ENCODE measurements around the gene RSAD2.

DNA sequence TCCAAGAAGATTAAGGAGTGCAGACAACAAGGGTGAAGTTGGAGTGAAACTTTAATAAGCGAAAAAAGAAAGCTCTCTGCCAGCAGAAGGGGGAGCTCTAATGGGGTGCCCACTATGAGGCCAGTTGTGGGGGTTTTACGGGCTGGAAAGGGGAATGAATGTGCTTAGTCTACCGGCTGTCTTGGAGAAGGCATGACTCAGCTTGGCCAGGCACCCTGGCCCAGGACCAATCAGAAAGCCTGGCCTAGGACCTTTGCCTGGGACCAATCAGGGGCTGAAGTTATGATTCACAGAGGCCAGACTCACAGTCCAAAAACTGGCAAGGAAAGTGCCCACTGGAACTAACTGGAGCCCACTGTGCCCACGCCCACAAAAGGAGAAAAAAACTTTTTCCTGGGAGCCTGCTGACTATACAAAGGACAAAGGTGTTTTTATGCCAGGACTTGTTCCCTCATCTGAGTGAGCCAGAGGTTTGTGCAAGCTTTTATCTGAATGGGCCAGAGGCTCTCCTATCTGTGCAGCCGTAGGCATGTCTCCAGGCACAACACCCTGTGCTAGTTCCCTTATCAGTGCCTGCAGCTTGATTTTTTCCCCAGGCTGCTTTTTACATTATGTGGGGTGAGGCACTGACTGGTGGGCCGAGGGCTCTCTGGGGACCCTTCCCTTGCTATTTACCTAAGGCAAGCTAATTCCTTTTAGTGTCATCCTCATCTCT lies 30.5 kb upstream of the RSAD2 start:
- no peak for TF ChIP-seq RFX5 (IDR thresholded peaks at IDR 0.05; ENCODE audit: low read depth, low read length)
- no peak for TF ChIP-seq POLR2A (IDR thresholded peaks at IDR 0.05; ENCODE audit: low read depth, low read length)
- no peak for TF ChIP-seq MAFK (IDR thresholded peaks at IDR 0.05; ENCODE audit: low read depth, low read length)
- TF ChIP-seq, protein P1, sequence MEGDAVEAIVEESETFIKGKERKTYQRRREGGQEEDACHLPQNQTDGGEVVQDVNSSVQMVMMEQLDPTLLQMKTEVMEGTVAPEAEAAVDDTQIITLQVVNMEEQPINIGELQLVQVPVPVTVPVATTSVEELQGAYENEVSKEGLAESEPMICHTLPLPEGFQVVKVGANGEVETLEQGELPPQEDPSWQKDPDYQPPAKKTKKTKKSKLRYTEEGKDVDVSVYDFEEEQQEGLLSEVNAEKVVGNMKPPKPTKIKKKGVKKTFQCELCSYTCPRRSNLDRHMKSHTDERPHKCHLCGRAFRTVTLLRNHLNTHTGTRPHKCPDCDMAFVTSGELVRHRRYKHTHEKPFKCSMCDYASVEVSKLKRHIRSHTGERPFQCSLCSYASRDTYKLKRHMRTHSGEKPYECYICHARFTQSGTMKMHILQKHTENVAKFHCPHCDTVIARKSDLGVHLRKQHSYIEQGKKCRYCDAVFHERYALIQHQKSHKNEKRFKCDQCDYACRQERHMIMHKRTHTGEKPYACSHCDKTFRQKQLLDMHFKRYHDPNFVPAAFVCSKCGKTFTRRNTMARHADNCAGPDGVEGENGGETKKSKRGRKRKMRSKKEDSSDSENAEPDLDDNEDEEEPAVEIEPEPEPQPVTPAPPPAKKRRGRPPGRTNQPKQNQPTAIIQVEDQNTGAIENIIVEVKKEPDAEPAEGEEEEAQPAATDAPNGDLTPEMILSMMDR (conservative IDR thresholded peaks at IDR 0.05; ENCODE audit: low read depth, low read length): no peak
- no peak for TF ChIP-seq FOS (IDR thresholded peaks at IDR 0.05; ENCODE audit: low read depth, low read length)
- no peak for TF ChIP-seq CHD1 (IDR thresholded peaks at IDR 0.05; ENCODE audit: low read depth, low read length)
- TF ChIP-seq, protein P2, sequence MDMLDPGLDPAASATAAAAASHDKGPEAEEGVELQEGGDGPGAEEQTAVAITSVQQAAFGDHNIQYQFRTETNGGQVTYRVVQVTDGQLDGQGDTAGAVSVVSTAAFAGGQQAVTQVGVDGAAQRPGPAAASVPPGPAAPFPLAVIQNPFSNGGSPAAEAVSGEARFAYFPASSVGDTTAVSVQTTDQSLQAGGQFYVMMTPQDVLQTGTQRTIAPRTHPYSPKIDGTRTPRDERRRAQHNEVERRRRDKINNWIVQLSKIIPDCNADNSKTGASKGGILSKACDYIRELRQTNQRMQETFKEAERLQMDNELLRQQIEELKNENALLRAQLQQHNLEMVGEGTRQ (IDR thresholded peaks at IDR 0.05; ENCODE audit: low read depth, low read length): no peak
- no peak for TF ChIP-seq RAD21 (IDR thresholded peaks at IDR 0.05; ENCODE audit: low read length)

Data from IMR-90 (cell line).